Measurements from ENCODE around the gene MRGPRG.

DNA sequence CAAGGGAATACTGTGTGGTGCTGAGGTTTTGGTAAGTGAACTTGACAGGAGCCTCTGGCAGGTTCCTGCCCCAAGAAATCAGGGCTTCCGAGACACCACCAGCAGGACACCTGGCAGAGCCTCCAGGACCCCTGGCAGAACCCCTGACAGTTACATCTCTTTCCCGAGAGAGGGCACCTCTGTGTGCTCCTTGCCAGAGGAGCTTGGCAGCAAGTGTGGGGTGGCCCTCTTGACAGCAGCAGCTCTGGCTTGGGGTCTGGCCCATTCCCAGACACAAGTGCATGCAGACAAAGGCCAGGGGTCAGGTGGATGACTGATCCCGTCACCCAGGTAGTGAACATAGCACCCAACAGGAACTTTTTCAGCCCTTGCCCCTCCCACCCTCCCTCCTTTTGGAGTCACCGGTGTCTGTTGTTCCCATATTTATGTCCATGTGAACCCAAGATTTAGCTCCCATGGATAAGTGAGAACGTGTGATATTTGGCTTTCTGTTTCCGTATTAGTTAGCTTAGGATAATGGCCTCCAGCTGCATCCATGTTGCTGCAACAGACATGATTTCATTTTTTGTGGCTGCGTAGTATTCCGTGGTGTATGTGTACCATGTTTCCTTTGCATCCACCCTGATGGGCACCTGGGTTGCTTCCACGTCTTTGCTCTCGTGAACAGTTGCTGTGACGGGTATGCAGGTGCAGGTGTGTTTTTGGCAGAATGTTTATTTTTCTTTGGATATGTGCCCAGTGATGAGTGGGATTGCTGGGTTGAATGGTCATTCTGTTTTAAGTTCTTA is 32.3 kb downstream of the MRGPRG start:
- TF ChIP-seq RNF2 (IDR thresholded peaks at IDR 0.05; ENCODE audit: borderline replicate concordance, low read depth) (no peak), MYC (IDR thresholded peaks at IDR 0.05; ENCODE audit: borderline replicate concordance, low read length) (no peak), PHF8 (IDR thresholded peaks at IDR 0.05; ENCODE audit: borderline replicate concordance, low read depth) (no peak), MAFK (IDR thresholded peaks at IDR 0.05; ENCODE audit: partially characterized antibody) (no peak), POLR2A (IDR thresholded peaks at IDR 0.05; ENCODE audit: low read length) (no peak), TP53 (CRISPR knock-in tag; IDR thresholded peaks at IDR 0.05) (no peak), RCOR1 (IDR thresholded peaks at IDR 0.05; ENCODE audit: low read depth, low read length) (no peak)
- TF ChIP-seq, protein P1, sequence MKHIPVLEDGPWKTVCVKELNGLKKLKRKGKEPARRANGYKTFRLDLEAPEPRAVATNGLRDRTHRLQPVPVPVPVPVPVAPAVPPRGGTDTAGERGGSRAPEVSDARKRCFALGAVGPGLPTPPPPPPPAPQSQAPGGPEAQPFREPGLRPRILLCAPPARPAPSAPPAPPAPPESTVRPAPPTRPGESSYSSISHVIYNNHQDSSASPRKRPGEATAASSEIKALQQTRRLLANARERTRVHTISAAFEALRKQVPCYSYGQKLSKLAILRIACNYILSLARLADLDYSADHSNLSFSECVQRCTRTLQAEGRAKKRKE (CRISPR knock-in tag; IDR thresholded peaks at IDR 0.05; ENCODE audit: low read depth), result no peak
- TF ChIP-seq, protein P2, sequence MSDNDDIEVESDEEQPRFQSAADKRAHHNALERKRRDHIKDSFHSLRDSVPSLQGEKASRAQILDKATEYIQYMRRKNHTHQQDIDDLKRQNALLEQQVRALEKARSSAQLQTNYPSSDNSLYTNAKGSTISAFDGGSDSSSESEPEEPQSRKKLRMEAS (IDR thresholded peaks at IDR 0.05), result no peak
- TF ChIP-seq, protein P3, sequence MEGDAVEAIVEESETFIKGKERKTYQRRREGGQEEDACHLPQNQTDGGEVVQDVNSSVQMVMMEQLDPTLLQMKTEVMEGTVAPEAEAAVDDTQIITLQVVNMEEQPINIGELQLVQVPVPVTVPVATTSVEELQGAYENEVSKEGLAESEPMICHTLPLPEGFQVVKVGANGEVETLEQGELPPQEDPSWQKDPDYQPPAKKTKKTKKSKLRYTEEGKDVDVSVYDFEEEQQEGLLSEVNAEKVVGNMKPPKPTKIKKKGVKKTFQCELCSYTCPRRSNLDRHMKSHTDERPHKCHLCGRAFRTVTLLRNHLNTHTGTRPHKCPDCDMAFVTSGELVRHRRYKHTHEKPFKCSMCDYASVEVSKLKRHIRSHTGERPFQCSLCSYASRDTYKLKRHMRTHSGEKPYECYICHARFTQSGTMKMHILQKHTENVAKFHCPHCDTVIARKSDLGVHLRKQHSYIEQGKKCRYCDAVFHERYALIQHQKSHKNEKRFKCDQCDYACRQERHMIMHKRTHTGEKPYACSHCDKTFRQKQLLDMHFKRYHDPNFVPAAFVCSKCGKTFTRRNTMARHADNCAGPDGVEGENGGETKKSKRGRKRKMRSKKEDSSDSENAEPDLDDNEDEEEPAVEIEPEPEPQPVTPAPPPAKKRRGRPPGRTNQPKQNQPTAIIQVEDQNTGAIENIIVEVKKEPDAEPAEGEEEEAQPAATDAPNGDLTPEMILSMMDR (IDR thresholded peaks at IDR 0.05), result no peak
